Measurements from ENCODE around the gene MRPS5.

The MRPS5 gene

DNA sequence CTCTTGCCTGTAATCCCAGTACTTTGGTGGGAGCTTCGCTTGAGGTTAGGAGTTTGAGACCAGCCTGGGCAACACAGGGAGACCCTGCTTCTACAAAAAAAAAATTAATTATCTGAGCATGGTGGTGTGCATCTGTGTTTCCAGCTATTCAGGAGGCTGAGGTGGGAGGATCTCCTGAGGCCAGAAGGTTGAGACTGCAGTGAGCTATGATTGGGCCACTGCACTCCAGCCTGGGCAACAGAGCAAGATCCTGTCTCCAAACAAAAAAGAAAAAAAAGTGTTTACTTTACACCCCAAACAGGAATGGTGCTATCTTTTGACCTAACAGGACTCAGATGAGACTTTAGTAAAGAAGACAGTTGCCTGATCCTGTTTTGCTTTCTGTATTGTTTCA, 60.5 kb downstream of the MRPS5 start:
- DNase-seq (ENCODE audit: low read depth in 2 of 2) = no peak

DNA sequence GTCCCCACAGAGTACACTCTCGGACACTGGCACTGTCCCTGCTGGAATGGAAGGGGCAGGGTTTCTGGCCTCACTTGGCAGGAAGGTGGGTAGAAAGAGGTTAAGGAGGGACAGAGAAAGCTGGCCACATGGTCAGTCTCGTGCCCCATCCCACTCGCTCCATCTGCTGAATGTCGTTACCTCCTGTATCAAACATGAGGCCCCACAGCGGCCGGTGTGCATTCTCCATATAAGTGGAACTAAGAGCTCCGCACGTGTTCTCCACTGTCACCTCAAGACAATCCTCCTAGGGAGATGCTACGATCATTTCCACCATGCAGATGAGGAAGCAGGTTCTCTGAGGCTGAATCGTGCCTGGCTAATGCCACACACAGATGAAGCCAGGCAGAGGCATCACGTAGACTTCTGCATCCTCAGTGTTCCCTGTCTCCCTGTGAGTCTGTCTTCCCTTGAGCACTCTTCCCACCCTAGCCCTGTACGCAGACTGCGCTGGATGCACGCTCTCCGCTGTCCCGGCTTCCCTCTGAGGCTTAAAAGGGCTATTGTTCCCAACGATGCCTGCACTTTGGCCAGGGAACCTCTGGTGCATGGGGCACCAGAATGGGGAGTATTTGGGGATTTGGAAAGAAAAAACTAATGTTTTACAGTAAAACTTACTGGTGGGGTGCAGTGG, 61.0 kb downstream of the MRPS5 start:
- DNase-seq (ENCODE audit: low read depth in 2 of 2) = no peak

DNA sequence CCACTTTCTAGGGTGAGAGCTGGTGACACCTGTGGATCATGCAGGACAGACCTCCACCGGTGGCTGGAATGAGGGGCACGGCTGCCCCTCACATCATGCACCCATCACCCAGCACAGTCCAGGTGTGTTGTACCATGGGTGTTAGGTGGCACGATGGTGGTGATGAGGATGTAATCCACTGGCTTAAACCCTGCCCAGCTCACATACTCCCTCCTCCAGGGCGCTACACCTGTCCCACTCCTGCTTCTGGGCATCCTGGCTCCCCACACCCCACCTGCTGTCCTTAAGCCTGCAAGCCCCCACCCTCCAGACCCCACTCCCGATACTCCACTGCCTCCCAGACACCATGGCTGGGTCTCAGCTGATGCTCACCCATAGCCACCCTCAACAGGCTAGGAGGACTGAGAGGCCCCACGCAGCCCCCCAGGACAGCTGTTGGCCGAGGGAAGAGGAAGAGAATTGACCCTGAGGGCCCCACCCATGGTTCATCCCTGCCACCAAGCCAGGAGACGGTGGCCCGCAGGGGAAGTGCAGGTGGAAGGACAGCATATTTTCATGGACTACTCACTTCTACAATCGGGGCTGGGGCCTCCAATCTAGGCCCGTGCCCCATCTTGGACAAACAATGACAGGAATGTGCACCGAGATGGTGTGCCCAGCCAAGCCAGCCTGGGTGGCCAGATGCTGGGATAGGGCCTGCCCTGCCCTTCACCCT, 61.8 kb downstream of the MRPS5 start:
- DNase-seq (ENCODE audit: low read depth in 2 of 2) = no peak

DNA sequence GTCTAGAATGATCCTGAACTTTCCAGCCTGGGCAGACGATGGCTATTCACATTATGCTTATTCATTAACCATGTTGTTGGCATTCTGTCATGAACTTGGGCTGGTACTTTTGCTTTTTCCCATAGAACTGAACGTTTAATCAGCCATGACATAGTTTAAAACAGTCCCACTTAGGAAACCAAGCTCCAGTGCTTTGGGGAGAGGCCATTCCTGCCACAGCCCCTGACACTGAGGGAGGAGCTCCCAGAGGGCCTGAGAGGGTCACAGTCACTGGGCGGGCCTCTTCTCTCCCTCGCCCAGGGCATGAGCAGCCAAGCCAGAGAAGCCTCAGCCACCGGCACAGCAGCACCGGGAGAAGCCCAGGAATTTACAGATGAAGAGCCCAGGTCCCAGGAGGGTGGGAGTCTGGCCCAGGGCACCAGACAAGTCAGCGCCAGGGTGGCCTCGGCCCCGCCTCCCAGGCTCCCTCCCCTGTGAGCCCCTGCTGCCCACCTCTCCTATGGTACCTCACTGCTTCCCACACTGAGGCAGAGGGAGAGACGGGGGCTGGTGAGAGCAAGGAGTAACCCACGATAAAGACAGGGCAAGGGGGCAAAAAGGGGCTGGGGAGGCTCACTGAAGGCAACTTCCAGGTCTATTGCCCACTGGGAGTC, 62.5 kb downstream of the MRPS5 start:
- DNase-seq (ENCODE audit: low read depth in 2 of 2) = no peak

DNA sequence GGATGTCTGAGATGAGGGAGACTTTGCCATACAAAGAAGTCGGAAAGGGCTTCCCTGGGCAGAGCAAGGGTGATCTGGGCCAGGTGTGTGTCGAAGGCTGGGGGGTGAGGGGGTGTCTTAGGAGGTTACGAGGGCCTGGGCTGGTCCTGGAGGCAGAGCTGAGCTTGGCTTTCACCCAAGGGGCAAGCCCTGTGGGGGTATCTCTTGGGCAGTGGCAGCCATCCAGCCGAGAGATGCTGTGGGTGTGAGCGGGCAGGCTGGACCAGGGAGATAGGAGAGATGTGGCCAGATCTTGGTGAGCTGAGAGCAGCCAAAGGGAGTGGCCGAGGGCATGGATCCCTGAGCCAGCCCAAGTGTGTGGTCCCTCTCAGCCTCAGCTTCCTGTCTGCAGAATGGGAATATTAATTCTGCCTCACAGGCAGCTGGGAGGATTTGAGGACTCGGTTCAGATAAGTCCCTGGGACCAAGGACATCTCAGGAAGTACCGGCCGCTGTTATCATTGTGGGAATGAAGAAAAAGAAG, 63.1 kb downstream of the MRPS5 start:
- DNase-seq (ENCODE audit: low read depth in 2 of 2) = no peak

DNA sequence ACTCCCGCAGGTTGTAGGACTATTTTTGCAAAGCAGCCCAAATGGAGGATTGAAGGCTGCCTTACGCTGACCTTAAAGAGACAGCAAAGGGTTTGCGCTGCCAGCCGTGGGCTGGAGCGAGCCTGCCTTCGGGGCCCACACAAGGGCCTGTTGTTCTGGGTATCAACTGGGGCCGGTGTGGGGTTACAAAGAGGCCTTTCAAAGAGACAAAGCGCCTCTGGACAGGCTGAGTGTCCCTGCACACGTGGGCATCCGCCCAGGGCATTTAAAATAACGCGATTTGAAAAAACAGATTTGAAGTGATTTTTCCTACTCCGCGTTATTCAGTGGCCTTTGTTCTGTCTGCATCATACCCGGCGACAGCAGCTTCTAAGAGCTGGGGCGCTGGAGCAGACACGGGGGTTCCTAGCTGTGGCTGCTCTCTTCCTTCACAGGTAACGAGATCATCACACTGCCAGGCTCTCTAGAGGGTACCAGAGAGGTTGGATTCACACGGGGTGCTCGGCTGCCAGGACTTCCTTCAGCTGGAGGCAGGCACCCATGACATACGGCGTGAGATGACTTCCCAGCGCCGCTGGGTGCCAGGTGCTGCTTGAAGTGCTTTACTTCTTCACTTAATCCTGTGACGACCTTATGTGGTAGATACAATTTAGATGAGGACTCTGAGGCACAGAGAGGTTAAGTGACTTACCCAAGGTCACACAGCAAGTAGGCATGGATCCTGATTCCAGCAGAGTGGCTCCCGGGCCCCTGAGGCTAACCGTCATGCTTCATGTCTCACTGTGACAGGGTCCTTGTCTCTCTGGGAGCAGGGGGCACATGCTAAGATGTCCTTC, 63.9 kb downstream of the MRPS5 start:
- DNase-seq (ENCODE audit: low read depth in 2 of 2) = no peak

DNA sequence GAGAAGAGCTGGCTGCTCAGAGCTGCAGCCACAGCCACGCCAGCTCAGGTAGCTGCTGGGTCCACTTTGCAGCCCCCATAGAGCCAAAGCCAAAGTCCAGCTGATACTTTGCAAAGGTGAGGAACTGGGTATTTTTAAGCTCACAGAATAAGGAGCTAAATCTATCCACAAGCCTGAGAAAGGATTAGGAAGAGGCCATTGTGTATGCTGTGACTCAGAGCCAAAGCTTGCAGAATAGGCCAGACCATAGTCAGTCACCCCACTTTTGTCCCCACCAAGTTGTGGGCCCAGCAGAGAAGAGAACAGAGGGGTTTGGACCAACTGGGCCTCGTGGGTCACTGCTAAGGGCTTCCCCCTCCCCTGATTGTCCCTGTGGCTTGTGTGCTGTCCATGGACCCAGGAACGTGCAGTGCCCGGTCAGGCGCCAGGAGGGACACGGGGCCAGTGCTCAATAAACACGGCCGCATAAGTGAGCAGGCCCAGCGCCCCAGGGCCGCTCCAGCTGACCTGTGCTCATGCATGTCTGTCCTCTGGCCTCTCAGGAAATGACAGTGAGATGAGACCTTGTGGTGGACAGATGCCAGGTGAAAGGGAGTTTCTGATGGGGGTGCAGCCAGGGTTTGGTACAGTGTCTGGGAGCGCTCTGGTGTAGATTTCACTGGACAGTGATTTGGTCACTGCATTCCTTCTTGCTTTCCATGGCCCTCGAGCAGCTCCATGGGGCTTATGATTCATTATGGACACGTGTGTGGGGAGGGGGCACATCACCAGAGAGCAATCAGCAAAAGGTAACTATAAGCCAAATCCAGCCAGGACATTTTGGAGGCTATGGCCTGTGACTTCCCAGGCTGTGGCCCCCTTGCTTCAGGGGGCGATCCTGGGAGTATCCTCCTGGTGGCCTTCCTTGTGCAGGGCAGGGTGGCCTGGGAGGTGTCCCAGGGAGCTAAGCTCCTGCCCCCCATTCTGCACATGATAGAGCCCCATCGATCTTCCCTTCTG, 64.8 kb downstream of the MRPS5 start:
- DNase-seq (ENCODE audit: low read depth in 2 of 2) = no peak

DNA sequence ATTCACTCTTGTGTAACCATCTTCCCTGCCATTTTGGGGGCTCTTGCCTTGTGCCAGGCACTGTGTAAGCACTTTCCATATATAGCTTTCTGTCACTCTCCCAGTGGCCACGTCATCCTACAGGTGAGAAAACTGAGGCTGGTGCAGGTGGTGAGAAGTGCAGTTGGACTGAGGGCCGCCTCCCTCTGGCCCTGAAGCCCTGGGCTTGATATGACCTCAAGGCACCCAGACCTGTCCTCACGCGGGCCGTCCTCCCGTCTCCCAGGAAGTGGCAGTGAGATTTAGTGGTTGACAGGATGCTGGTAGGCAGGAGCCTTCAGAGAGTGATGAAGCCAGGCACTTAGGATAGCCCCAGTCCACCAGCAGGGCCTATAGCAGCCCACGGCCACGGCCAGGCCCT, 65.6 kb downstream of the MRPS5 start:
- DNase-seq (ENCODE audit: low read depth in 2 of 2) = no peak

DNA sequence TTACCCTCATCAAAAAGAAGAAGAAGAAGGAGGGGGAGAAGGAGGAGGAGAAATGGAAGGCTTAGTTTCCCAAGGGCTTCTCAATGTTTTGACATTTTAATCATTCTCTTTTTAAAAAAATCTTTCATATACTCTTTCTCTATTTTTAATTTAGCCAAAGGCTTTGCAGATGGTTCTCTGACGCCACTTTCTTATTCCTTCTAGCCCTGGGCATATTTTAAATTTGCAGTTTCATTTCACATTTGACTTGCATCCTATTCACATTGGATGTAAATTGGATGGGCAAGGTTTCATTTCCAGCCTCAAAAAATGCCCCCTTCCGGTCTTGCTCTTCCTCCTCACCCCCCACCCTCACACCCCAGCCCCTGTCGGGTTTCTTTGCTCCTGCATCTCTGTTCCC, 66.3 kb downstream of the MRPS5 start:
- DNase-seq (ENCODE audit: low read depth in 2 of 2) = no peak

DNA sequence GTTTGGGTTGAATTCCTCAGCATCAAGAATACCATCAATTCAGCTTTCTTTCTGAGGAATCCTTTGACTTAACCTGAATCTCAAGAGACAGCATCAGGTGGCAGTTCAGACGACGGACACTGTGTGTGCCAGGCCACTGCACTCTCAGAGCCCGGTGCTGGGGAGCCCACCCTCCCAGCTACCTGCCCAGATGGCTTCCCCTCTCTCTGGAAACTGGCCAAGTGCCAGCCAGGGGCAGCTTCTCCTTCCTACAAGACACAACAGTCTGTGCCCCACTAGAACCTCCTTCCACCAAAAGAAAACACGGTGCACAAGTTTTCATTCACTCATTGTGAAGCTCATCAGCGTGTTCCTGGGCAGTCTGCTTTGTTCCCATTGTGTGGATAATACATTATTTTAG, 67.6 kb downstream of the MRPS5 start:
- DNase-seq (ENCODE audit: low read depth in 2 of 2) = no peak

DNA sequence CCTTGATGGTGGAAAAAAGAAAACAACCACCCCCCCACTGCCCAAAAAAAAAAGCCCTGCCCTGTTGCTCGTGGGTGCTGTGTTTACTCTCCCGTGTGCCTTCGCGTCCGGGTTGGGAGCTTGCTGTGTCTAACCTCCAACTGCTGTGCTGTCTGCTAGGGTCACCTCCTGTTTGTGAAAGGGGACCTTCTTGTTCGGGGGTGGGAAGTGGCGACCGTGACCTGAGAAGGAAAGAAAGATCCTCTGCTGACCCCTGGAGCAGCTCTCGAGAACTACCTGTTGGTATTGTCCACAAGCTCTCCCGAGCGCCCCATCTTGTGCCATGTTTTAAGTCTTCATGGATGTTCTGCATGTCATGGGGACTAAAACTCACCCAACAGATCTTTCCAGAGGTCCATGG, 68.1 kb downstream of the MRPS5 start:
- DNase-seq (ENCODE audit: low read depth in 2 of 2) = no peak

DNA sequence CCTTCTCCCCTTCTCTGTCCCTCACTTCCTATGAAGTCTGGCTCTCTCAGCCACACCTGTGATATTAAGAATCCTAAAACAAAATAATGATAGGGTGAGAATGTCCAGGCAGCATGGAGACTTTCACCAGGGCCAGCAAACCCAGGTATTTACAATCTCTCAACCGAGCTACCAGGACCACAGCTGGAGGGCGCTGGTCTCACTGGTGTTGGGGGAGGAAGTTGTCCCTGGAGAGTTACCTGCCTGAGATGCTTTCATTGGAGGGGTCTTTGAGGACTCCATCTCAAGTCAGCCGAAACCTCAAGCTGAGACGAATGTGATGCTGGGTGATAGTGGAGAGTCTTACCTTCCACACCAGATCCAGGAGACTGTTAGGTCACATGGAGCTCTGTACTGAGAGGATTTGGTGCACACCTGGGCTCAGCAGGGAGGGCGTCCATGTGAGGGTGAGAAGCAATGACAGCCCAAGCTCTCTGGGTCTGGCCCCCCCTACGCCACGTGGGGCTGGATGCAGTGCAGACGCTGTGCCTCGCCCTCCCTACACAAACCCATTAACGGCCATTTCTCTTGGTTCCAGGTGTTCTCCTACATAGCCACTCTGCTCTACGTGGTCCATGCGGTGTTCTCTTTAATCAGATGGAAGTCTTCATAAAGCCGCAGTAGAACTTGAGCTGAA, 68.7 kb downstream of the MRPS5 start:
- no peak for DNase-seq (ENCODE audit: low read depth in 2 of 2)

DNA sequence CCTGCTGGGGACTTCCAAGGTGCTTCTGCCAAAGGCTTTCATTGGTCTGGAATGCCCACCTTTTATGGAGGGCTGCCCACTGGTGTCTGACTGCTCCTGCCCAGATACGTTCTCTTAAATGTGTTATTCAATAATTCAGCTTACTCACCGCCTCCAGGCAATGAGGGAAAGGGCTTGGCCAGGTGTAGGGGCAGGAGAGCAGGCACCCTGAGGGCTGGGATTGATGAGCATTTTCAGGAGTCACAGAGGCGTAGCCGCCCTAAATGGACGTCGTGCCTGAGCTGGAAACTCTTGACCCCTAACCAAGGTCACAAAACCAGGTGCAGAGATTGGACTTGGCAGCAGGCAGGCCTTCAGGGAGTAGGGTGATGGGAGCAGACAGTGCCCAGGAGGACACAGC, 69.3 kb downstream of the MRPS5 start:
- no peak for DNase-seq (ENCODE audit: low read depth in 2 of 2)

DNA sequence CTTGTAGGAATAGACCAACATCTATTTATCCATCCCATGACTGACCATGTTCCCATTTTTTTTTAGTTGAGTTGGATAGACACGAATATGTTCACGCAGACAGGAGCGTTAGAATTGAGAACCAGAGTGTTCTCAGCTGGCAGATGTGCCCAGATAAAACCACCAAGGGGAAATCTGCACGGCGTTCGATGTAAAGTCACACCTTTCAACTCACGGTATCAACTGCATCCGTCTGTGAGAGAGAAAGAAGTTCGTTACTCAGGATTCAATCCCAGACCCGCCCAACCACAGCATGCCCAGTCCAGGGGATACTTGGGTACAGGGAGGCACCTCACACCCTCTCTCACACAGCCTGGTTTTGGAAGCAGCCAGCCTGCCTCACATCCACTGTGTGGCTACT, 70.0 kb downstream of the MRPS5 start:
- no peak for DNase-seq (ENCODE audit: low read depth in 2 of 2)

DNA sequence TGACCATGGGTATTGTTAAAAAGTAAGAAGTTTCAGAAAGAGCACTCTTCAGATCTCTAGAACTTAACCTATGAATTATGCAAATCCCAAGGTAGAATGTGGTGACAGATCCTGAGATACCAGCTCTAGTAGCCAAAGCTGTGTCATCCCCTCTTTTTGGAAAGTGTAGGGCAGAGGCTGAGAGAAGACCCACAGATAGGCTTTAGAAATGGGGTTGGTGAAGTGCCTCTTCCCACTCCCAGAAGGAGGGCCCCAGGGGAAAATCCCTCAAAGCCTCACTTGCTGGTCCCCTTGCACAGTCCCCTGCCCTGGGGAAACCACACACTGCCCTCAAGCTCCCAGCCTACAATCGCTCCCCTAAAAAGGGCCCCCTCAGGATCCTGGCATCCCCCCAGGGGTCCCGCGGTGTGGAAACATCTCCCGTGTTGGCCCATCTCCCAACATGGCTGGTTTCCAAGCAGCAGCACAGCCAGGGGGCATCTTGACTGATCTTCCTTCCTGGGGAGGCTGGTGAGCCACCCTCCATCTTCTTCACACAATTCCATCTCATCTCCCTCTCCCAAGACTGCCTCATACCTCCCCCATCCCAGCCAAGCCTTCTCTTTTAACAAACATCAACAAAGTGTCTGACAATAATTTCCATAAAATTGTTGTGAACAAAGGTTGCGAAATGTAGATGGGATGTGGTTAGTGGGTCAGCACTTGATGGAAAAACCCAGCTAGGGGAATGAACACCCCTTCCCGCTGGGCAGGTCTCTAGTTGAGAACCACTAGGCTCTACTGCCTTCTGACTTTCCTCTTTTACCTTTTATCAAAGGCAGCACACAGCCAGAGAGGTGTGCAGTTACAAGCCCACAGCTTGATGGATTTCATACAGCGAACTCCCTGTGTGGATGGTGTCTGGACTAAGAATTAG, 71.0 kb downstream of the MRPS5 start:
- no peak for DNase-seq (ENCODE audit: low read depth in 2 of 2)

DNA sequence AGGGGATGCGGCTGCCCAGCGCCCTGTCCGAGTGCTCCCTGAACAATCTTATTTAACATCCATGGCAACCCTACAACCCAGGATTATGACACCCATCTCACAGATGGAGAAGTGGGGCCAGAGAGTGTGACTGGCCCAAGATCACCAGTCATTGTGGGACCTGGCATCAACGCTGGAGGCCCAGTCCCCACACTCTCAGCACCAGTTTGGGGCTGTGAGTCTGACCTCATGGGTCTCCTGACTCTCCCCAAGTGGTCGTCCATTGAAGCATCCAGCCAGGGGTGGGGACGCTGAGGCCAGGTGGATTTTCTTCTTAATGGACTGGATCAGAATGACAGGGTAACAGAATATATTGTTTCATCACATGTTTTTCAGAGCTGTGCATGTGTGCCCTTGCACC, 71.6 kb downstream of the MRPS5 start:
- DNase-seq (ENCODE audit: low read depth in 2 of 2) = no peak

DNA sequence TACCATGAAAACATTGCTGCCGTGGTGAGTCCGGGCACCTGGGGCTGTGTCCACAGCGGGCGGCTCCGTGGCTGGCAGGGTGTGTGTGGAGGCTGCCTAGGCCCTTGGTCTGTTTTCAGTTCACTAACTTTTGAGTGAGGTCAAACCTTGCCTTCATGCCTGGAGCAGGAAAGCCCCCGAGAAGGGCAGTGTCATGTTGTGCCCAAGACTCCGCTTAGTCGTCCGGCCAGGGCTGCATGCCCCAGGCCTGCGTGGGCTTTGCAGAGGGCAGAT, 72.0 kb downstream of the MRPS5 start:
- DNase-seq (ENCODE audit: low read depth in 2 of 2) = no peak

DNA sequence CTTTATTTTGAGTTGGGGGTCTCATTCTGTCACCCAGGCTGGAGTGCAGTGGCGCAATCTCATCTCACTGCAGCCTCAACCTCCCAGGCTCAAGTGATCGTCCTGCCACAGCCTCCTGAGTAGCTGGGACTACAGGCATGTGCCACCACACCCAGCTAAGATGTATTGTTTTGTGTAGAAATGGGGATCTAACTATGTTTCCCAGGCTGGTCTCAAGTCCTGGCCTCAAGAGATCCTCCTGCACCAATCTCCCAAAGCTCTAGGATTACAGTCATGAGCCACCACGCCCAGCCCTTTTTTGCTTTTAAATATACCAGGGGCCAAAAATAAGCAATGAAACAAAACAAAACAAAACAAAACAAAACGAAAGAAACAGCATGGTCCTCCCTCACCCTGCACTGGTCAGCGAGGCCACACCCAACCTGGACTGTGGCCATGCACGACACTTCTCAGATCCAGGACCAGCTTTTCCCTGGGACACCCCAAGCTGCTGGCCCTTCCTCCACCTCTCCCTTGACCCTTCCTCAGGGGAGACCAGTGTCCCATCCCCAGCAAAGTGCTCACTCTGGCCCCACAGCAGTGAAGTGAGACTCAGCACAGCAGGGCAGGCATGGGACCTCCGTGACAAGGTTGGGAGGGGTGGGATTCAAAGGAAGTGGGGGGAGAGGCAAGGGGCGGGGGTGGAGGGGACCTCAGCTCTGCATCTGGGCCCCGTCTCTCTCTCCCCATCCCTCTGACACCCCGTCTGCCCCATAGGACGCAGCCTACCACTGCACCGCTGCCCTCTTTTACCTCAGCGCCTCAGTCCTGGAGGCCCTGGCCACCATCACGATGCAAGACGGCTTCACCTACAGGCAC, 72.6 kb downstream of the MRPS5 start:
- DNase-seq (ENCODE audit: low read depth in 2 of 2) = no peak

Measured in stimulated activated CD4-positive, alpha-beta T cell treated with anti-CD3 and anti-CD28 coated beads, Interleukin-1b, Interleukin-23, amount 100 ng/mL, for 4 hours (primary cell).